Panc1 (cell line): ENCODE results near the gene CDH23. TPM values are rescaled to one million over a fixed set of nuclear protein-coding genes. Genes with fewer than 3 reads are reported as not detected.

Source experiments
- ATAC-seq: fragments of 200-7000 bp; cut with Tn5 transposase; 2 replicates; pipeline ENCODE4 v1.9.1; 2020; ENCODE audit warnings: mild to moderate bottlenecking, moderate library complexity
- BruUV-seq: library from RNA; stranded (reverse); fragments of 400-500 nt; replicated peaks from 2 replicates; lab custom pipeline; 2021; lab: Mats Ljungman, UMichigan
- CTCF ChIA-PET: fragments of 300-600 bp; sonication (Branson Sonifier 250); formaldehyde crosslinking; loops from one replicate; lab custom pipeline; 2022; ENCODE audit warnings: antibody characterized with exemption; lab: Charles Lee
- POLR2A ChIA-PET: fragments of 300-600 bp; sonication (Branson Sonifier 250); formaldehyde crosslinking; loops from one replicate; lab custom pipeline; 2022; ENCODE audit warnings: antibody characterized with exemption; lab: Charles Lee
- DNase-seq: peaks from one replicate; pipeline ENCODE4 v3.0.0-alpha.2; 2010; ENCODE audit warnings: low read depth, low spot score
- H3K27ac ChIP-seq: 2 replicates; pipeline ENCODE4 v1.5.1; 2011; ENCODE audit warnings: mild to moderate bottlenecking, low read length, inconsistent platforms
- H3K27me3 ChIP-seq: fragments of 200-500 bp; sonication (Bioruptor generic); 2 replicates; pipeline ENCODE4 v1.6.0; 2014; ENCODE audit warnings: low read length, inconsistent platforms; ENCODE audit not compliant: control insufficient read depth, insufficient read depth
- H3K36me3 ChIP-seq: fragments of 200-500 bp; sonication (Bioruptor generic); 2 replicates; pipeline ENCODE4 v1.5.1; 2014; ENCODE audit warnings: inconsistent platforms, mild to moderate bottlenecking, low read length, moderate library complexity; ENCODE audit not compliant: control insufficient read depth, insufficient read depth
- H3K4me1 ChIP-seq: 2 replicates; pipeline ENCODE4 v1.5.1; 2011; ENCODE audit warnings: inconsistent platforms, mild to moderate bottlenecking, low read length, moderate library complexity; ENCODE audit not compliant: control insufficient read depth, insufficient read depth
- H3K4me3 ChIP-seq, 2 experiments: 2 replicates each; pipeline ENCODE4 v1.5.1; 2011 to 2012; ENCODE audit warnings: low read depth in 2 of 2, low read length in 2 of 2, mild to moderate bottlenecking in 2 of 2, inconsistent platforms in 1 of 2, moderate library complexity in 1 of 2
- H3K9me3 ChIP-seq: fragments of 200-500 bp; sonication (Bioruptor generic); 2 replicates; pipeline ENCODE4 v1.5.1; 2014; ENCODE audit warnings: low read depth, mild to moderate bottlenecking, inconsistent platforms, low read length, moderate library complexity; ENCODE audit not compliant: control insufficient read depth, insufficient read depth
- POLR2AphosphoS5 ChIP-seq: IDR thresholded peaks from 2 replicates; pipeline ENCODE4 v1.6.1; 2012; ENCODE audit warnings: mild to moderate bottlenecking, low read depth, low read length, moderate library complexity
- SIN3A ChIP-seq: IDR thresholded peaks from 2 replicates; pipeline ENCODE4 v1.6.1; 2012; ENCODE audit warnings: low read depth, mild to moderate bottlenecking, low read length, moderate library complexity, borderline replicate concordance; ENCODE audit not compliant: insufficient read depth
- TCF7L2 ChIP-seq: IDR thresholded peaks from 2 replicates; pipeline ENCODE4 v1.6.1; 2011; ENCODE audit warnings: mild to moderate bottlenecking, low read depth, low read length, inconsistent platforms
- in situ Hi-C: cut with HindIII; loops from 2 replicates; pipeline ENCODE4 v1.10.0; 2016; ENCODE audit warnings: low sequenced_read_pairs, low pct_unique_long_range_greater_than_20kb
- intact Hi-C: fragments of 100-400 bp; cut with micrococcal nuclease; formaldehyde crosslinking; loops from one replicate; pipeline ENCODE4 v1.10.0; 2022; ENCODE audit not compliant: unreplicated experiment
- total RNA-seq: library from RNA; stranded (reverse); gene quantifications from one replicate; pipeline ENCODE4 v1.2.1, GENCODE V29; 2021; ENCODE audit not compliant: unreplicated experiment
- TF ChIP-seq, protein P1 (sequence below), 2 experiments: IDR thresholded peaks; 2 replicates each; pipeline ENCODE4 v1.6.1; 2011 to 2012; ENCODE audit warnings: low read depth in 2 of 2, control low read depth in 1 of 2, low read length in 1 of 2, mild to moderate bottlenecking in 1 of 2, moderate library complexity in 1 of 2; ENCODE audit not compliant: insufficient read depth in 1 of 2
- TF ChIP-seq, protein P2 (sequence below): fragments of 450-650 bp; IDR thresholded peaks from 2 replicates; pipeline ENCODE4 v1.5.1; 2017; ENCODE audit warnings: mild to moderate bottlenecking

CDH23 gene
- total RNA-seq, 1 experiment from 2014 or later, result 2.7 TPM

DNA sequence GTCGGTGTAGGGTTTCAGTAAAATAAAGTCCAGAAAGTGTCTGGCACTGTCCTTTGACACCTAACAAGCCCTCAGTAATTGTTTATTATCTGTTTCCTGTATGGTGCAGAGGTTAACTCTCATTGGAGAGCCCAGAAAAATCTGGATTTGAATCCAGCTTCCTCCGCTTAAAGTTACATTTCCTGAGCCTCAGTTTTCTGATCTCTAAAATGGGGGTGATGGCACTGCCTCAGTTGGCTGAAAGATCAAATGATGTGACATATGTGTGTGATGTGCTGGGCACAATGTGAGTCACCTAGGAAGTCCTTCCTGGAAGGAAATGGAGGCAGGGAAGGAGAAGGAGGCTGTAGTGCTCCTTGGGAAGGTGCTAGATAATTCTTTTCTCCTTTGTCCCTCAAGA lies 14.7 kb upstream of the CDH23 start:
- ChIA-PET CTCF (interaction anchor here (1.0 kb wide), 1 partner anchor 315 kb away, joined by 3 read pairs; no protein-coding TSS in a partner anchor), POLR2A (no interaction called here)
- intact Hi-C loops (loop anchor here (5.0 kb wide), 2 partner anchors 65 to 435 kb away; partner anchors contain the start of gene SLC29A3), in situ Hi-C loops (no loop called here)
- Histone ChIP-seq H3K4me1 (peaks cover 3% of the 10 kb centered on the region; the same call in 1 of the 2 replicates), H3K9me3 (no peaks in the 10 kb centered on the region), H3K36me3 (no peaks in the 10 kb centered on the region), H3K27ac (no peak overlapping the region), H3K27me3 (no peaks in the 10 kb centered on the region), H3K4me3 (no peak overlapping the region)
- no peak for DNase-seq
- TF ChIP-seq, protein P1, sequence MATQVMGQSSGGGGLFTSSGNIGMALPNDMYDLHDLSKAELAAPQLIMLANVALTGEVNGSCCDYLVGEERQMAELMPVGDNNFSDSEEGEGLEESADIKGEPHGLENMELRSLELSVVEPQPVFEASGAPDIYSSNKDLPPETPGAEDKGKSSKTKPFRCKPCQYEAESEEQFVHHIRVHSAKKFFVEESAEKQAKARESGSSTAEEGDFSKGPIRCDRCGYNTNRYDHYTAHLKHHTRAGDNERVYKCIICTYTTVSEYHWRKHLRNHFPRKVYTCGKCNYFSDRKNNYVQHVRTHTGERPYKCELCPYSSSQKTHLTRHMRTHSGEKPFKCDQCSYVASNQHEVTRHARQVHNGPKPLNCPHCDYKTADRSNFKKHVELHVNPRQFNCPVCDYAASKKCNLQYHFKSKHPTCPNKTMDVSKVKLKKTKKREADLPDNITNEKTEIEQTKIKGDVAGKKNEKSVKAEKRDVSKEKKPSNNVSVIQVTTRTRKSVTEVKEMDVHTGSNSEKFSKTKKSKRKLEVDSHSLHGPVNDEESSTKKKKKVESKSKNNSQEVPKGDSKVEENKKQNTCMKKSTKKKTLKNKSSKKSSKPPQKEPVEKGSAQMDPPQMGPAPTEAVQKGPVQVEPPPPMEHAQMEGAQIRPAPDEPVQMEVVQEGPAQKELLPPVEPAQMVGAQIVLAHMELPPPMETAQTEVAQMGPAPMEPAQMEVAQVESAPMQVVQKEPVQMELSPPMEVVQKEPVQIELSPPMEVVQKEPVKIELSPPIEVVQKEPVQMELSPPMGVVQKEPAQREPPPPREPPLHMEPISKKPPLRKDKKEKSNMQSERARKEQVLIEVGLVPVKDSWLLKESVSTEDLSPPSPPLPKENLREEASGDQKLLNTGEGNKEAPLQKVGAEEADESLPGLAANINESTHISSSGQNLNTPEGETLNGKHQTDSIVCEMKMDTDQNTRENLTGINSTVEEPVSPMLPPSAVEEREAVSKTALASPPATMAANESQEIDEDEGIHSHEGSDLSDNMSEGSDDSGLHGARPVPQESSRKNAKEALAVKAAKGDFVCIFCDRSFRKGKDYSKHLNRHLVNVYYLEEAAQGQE (IDR thresholded peaks at IDR 0.05; ENCODE audit: insufficient read depth in 1 of 2, low read depth in 2 of 2, low read length in 1 of 2), result no peak
- TF ChIP-seq SIN3A, result no peak
- TF ChIP-seq, protein P2, sequence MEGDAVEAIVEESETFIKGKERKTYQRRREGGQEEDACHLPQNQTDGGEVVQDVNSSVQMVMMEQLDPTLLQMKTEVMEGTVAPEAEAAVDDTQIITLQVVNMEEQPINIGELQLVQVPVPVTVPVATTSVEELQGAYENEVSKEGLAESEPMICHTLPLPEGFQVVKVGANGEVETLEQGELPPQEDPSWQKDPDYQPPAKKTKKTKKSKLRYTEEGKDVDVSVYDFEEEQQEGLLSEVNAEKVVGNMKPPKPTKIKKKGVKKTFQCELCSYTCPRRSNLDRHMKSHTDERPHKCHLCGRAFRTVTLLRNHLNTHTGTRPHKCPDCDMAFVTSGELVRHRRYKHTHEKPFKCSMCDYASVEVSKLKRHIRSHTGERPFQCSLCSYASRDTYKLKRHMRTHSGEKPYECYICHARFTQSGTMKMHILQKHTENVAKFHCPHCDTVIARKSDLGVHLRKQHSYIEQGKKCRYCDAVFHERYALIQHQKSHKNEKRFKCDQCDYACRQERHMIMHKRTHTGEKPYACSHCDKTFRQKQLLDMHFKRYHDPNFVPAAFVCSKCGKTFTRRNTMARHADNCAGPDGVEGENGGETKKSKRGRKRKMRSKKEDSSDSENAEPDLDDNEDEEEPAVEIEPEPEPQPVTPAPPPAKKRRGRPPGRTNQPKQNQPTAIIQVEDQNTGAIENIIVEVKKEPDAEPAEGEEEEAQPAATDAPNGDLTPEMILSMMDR, result no peak
- BruUV-seq, result no TSS peak
- ATAC-seq, result no peak

DNA sequence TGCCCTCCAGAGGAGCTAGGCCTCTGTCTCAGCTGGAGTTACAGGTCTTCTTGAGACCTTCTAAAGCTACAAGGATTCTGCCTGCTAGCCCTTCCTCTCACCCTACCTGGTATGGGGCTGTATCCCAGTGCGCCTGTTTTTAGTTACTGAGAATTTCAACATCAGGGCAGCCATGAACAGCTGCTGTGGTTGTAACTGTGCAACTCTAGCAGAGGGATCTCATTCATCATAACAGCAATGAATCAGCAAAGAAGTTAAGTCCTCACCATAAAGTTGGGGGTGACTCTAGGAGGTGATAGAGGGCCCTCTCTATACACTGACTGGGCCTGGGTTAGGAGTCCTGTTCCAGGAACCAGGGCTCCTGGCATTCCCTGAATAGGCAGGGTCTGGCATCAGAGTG lies 14.0 kb upstream of the CDH23 start:
- in situ Hi-C loops, result no loop called here
- intact Hi-C loops, result loop anchor here (5.0 kb wide), 2 partner anchors 65 to 435 kb away; partner anchors contain the start of gene SLC29A3
- CTCF ChIA-PET, result no interaction called here
- POLR2A ChIA-PET, result no interaction called here
- ATAC-seq (no peak), DNase-seq (no peak)
- Histone ChIP-seq H3K27me3 (no peaks in the 10 kb centered on the region), H3K36me3 (no peaks in the 10 kb centered on the region), H3K27ac (no peak overlapping the region), H3K4me1 (no peaks in the 10 kb centered on the region; the same call in 1 of the 2 replicates), H3K4me3 (no peak overlapping the region), H3K9me3 (no peaks in the 10 kb centered on the region)
- BruUV-seq, result no TSS peak
- no peak for TF ChIP-seq TCF7L2
- TF ChIP-seq, protein P2, result no peak
- no peak for TF ChIP-seq POLR2AphosphoS5
- TF ChIP-seq, protein P1 (IDR thresholded peaks at IDR 0.05; ENCODE audit: insufficient read depth in 1 of 2, low read depth in 2 of 2, low read length in 1 of 2), result no peak
- TF ChIP-seq SIN3A, result no peak
